Stimulated activated CD4-positive, alpha-beta T cell treated with anti-CD3 and anti-CD28 coated beads, Interleukin-12 subunit alpha, Interleukin-12 subunit beta, amount 100 ng/mL, for 24 hours (primary cell): ENCODE data around the gene AFG3L2.
"Not testable (repeated sequence)": the region's sequence is repeated elsewhere in the genome, so short reads cannot be mapped to it uniquely, and the experiment has no call there.

ENCODE experiments used
- DNase-seq, 2 experiments: peaks; one replicate each; pipeline ENCODE4 v3.0.0-alpha.2; 2020; ENCODE audit warnings: low read depth in 2 of 2

The AFG3L2 gene

DNA sequence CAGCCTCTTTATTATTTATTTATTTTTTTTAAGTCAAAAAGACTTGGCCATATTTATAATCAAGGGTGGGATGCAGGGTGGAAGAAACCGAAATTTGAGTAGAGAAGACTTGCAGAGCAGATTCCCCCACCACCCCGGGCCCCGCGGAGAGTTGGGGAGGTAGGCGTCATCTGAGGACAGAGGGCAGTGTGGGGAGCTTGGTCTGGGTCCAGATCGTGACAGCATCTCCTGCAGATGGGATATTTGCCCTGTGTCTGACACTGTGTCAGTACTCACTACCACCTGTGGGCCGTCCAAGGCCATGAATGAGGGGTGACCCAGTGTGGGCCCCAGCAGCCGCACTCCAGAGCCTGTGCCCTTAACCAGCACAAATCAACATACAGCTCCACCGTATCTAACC lies 20.2 kb upstream of the AFG3L2 start:
- no peak for DNase-seq

GRCh38 chr18:12394428-12394827 lies 17.4 kb upstream of the AFG3L2 start:
- no peak for DNase-seq

- no peak for DNase-seq
Observed at GRCh38 chr18:12393998-12394397, 17.0 kb upstream of the AFG3L2 start.

DNA sequence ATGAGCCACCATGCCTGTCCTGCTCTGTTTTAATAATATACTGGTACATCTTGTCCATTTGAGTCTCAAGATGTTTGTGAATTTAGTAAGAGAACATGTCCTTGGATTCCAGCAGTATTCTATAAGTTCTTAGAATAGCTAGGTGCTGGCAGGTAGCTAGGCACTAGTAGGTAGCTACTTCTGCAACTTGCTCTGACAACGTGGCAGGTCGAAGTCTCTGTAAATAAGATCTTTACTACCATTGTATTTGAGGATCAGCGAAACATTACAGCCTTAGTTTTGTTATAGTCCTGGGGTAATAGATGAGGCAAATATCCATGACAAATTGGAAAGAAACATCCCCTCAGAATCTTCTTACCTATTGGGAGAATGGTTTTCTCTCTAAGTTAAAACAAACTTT lies 16.5 kb upstream of the AFG3L2 start:
- DNase-seq: no peak

- DNase-seq: no peak
Observed at GRCh38 chr18:12391487-12392165, 14.6 kb upstream of the AFG3L2 start.

DNA sequence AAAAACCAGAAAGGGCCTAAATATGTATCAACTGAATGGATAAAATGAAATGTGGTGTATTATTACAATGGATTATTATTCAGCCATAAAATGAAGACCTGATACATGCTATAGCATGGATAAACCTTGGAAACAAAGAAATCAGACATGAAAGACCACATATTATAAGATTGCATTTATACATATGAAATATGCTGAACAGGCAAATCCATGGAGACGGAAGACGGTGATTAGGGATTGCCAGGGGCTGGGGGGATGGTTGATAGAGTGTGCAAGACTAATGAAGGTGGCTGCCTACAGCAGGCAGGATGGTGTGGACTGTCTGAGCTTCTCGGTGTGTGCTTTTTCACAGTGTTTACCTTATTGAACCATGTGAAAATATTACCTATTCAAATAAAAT lies 11.4 kb upstream of the AFG3L2 start:
- DNase-seq: no peak

- no peak for DNase-seq
Observed at GRCh38 chr18:12384261-12384660, 7.2 kb upstream of the AFG3L2 start.

GRCh38 chr18:12383759-12384158 lies 6.7 kb upstream of the AFG3L2 start:
- not testable (repeated sequence) for DNase-seq

DNA sequence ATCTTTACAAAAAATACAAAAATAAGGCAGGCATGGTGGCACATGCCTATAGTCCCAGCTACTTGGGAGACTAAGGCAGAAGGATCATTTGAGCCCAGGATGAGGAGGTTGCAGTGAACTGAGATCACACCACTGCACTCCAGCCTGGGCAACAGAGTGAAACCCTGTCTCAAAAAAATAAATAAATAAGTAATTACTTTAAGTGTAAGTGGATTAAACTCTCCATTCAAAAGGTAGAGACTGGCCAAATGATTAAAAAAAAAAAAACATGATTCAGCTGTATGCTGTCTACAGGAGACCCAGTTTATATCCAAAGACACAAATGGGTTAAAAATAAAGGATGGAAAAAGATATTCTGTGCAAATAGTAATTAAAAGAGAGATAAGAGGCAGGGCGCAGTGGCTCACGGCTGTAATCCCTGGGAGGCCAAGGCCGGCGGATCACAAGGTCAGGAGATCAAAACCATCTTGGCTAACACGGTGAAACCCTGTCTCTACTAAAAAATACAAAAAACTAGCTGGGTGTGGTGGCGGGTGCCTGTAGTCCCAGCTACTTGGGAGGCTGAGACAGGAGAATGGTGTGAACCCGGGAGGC lies 5.3 kb upstream of the AFG3L2 start:
- DNase-seq: not testable (repeated sequence)

GRCh38 chr18:12378198-12378558 lies 1.2 kb upstream of the AFG3L2 start:
- DNase-seq: not testable (repeated sequence)

GRCh38 chr18:12377556-12378197 lies 650 bp upstream of the AFG3L2 start:
- no peak for DNase-seq

DNA sequence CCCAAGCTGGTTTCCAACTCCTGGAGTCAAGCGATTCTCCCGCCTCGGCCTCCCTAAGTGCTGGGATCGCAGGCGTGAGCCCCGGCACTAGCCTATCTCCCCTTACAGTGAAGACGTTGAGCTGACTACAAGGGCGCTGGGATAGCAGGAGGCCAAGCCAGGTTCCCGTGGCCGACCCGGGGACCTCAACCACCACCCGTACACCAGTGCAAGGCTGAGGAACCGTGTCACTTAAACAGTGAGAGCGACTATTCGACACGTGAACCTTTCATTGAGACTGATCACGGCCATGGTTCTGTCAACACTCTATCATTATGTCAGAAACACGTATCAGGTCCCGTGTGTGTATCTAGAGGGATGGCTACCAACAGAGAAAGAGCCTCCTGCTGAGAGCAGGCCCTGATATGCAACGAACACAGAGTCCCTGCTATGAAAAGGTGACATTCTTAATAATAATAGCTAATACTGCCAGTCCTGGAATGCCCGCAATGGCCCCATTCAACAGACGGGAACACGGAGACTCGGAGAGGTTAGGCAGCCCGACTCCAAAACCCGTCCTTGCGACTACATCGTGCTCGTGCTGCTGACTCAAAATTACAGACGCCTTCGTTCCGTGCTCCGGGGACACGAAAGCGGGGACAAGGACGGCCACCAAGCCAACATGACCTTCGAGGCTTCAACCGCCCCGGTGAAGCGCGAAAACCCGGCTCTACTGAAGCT lies 833 bp downstream of the AFG3L2 start:
- peak in 1 of 2 experiments; percentile 24 for DNase-seq

DNA sequence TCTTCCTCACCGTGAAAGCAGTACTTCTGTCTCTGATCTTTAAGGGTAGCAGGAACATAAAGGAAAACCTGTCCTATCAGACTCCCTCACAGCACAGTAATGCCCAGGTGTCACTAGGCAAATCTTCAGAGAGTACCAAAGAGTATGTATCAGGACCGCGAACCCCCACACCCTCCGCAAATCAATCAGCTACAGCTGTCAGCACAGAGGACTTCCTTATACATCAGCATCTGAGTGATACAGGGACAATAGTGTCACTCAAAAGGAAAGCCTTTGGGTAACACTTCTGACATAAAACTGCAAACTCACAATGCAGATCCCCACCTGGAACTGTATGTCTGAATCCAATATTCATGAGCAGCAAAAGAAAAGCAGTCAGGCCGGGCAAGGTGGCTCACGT lies 2.6 kb downstream of the AFG3L2 start:
- no peak for DNase-seq

DNA sequence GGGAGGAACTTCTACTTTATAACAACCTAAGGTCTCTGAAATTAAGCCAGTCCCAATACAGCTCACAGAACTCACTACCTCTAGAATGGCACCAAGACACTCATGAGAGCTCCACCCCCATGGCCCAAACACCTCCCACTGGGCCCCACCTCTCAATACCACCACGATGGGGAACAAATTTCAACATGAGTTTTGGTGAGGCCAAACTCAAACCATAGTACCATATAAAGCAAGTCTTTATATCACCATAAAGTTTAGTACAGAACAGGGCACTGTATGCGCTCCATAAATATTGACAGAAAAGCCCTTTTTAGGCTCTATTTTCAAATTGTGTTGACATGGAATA lies 3.3 kb downstream of the AFG3L2 start:
- DNase-seq: no peak

GRCh38 chr18:12373116-12373770 lies 3.8 kb downstream of the AFG3L2 start:
- no peak for DNase-seq

DNA sequence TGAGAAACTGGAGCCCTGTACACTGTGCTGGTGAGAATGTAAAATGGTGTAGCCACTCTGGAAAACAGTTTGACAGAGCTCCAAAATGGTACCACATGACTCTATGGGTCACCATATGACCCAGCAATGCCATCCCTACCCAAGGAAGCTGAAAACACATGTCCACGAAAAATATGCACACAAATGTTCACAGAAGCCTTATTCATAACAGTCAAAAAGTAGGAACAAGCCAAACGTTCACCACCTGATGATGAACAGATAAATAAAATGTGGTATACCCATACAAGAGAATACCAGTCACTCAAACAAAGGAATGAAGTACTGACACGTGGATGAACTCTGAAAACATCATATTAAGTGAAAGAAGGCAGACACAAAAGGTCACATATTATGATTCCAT lies 4.6 kb downstream of the AFG3L2 start:
- DNase-seq: no peak

GRCh38 chr18:12371590-12371989 lies 5.4 kb downstream of the AFG3L2 start:
- DNase-seq: no peak

DNA sequence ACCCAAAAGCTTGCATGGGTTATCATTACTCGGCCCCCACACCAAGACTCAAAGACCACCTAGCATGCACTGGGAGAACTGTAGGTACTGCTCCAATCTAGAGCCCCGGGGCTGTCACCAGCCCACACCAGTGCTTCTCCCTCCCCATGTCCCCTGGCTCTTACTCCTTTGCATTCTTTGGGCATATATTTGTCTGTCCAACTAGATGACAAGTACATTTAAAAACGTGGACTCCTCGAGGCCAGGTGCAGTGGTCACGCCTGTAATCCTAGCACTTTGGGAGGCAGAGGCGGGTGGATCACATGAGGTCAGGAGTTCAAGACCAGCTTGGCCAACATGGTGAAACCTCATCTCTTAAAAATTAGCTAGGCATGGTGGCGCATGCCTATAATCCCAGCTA lies 7.8 kb downstream of the AFG3L2 start:
- DNase-seq: no peak

- no peak for DNase-seq
Observed at GRCh38 chr18:12366784-12367183, 10.2 kb downstream of the AFG3L2 start.

GRCh38 chr18:12366379-12366778 lies 10.6 kb downstream of the AFG3L2 start:
- DNase-seq: no peak

DNA sequence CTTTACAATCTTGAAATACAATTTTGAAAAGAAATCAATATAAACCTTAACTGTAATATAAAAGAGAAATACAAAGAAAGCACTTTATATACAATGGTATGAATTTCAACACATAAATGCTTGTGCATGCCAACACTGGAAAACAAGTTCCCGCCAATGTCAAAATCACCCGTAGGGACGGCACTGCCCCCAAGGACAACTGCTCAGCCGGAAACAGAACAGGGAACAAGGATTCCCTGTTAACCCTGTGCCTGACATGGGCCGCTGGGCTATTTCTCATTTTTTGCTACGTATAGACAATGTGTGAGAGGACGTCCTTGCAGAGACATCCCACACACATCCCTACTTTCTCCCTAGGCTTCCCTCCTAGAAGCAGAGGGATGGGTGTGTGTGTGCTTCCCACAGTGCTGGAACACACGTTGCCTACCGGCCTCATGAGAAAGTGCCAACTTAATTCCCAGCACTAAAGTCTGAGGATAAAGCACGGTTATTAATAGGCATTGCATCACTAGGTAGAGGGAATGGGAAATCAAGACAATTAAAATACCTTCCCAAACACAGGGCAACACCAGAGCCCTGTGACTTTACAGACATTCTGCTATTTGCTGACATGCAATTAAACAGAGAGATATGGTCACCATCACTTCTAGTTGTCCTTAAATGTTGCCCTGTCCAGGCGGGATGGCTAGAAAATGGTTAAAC lies 14.4 kb downstream of the AFG3L2 start:
- no peak for DNase-seq
